NCI-H69 (cell line): ENCODE data around the gene PRKCB.
"Not testable (repeated sequence)": the region's sequence is repeated elsewhere in the genome, so short reads cannot be mapped to it uniquely, and the experiment has no call there.

Source experiments
- DNase-seq: peaks from one replicate; lab custom pipeline; 2025; lab: John Stamatoyannopoulos, UW

The PRKCB gene

GRCh38 chr16:24009098-24009497 lies 173.3 kb downstream of the PRKCB start:
- DNase-seq: no peak

DNA sequence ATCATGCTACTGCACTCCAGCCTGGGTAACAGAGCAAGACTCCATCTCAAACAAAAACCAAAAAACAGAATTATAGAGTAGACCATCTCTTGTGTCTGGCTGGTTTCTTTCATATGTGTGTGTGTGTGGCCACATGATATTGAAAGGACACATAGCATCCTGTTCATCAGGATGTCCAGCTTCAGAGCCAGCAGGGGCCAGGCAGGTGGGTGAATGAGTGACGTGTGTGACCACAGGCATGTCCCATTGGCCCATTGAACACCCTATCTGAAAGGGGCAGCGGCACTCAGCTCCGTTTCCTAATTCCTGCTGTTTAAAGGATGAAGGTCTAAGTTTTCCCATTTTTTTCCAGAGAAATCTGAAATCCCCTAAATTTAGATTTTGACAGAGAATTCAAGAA lies 174.2 kb downstream of the PRKCB start:
- DNase-seq: no peak

- peak; percentile 94 for DNase-seq
Measured at GRCh38 chr16:24010440-24011089, 174.8 kb downstream of the PRKCB start.

DNA sequence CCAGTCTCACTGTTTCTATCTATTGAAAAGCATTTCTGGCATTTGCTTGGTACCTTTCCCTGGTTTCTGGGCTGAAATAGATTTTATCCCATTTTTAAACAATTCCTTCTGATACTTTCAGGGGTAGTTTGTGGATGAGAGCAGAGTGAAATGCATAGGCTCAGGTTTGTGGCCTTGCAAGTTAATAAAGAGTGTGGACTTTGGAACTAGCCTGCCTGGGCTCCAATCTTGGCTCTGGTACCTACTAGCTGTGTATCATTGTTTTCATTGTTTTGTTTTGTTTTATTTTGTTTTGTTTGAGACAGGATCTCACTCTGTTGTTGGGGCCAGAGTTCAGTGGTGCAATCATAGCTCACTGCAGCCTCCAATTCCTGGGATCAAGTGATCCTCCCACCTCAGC lies 175.5 kb downstream of the PRKCB start:
- peak; percentile 19 for DNase-seq

- DNase-seq: peak; percentile 99
Measured at GRCh38 chr16:24013054-24013636, 177.4 kb downstream of the PRKCB start.

DNA sequence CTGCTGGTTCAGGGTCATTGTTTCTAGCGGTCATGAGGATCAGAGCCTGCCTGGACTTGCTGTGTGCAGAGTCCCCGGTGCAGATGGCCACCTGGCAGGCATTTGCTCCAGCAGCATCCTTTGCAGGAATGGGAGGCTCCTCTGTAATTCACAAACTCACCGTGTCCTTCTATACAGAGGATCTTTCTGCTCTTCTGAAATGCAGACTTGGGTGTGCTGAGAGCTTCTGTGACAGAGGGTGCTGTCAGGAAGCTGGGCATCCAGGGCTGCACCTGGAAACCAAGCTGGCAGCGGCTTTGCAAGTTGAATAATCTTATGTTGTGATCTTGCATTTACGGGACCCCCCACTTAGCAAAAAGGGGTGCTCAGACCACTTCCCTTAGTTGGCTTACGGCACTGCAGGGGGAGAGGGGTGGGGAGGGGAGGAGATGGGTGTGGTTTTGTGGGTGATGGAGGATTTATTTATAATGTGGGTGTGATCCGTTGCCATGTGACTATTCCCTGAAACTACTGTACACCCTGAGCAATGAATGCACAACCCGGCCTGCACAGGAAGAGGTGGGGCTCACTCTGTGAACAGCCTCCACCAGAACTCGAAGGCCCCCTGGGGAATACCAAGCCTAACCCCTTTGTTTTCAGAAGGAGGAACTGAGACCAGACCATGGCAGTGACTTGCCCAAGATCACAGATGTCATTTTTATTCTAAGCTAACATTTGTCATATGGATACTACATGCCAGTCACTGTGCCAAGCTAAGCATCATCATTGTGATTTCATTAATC lies 178.3 kb downstream of the PRKCB start:
- DNase-seq: peak; percentile 99

GRCh38 chr16:24014955-24015354 lies 179.2 kb downstream of the PRKCB start:
- peak; percentile 43 for DNase-seq

GRCh38 chr16:24015923-24016322 lies 180.1 kb downstream of the PRKCB start:
- peak; percentile 95 for DNase-seq

DNA sequence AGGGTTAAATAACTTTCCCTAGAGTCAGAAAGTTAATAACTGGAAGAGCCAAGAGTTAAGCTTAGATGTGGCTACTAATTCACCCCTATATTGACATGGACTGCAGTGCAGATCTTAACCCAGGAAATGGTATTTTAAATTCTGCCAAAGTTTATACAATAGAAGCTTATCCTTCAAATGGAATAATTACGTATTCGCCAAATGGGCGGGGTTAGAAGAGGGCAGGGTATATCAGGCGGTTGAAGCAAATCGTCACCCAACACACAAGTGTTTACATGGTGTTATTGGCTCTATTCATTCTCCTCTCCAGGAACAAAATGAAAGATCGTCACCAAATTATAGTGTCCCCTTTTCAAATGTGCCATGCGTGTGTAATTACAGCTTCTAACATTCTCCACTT lies 182.7 kb downstream of the PRKCB start:
- peak; percentile 97 for DNase-seq

GRCh38 chr16:24022797-24023196 lies 187.0 kb downstream of the PRKCB start:
- no peak for DNase-seq

- DNase-seq: peak; percentile 97
Measured at GRCh38 chr16:24023621-24024020, 187.8 kb downstream of the PRKCB start.

GRCh38 chr16:24024971-24025370 lies 189.2 kb downstream of the PRKCB start:
- peak; percentile 38 for DNase-seq

GRCh38 chr16:24027466-24027865 lies 191.7 kb downstream of the PRKCB start:
- no peak for DNase-seq

GRCh38 chr16:24029841-24030240 lies 194.1 kb downstream of the PRKCB start:
- DNase-seq: not testable (repeated sequence)

DNA sequence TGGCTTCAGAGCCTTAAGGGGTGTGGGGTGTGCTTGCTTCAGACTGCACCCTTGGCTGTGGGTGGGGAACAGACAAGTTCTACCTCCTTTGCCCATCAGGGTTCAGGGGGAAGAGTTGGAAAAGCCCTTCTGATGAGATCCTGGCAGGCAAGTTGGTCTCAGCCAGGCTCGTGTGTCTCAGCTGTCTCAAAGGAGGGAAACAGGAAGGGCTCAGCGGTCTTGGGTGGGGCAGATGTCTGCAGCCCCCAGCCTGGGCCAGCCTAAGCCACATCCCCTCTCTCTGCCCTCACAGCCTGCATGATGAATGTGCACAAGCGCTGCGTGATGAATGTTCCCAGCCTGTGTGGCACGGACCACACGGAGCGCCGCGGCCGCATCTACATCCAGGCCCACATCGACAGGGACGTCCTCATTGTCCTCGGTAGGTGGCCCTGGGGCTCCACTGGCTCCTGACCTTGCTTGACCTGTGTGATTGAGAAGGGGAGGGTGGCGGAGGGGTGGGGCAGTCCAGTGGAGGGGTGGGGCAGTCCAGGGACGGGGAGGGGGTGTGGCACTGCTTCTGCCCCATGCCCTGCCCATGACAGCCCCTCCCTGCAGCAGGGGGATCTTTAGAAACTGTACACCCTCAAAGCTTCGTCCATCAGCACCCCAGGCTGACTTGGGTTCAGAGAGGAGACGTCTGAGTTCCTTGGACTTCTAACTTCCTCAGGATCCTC lies 199.5 kb downstream of the PRKCB start:
- DNase-seq: no peak

- DNase-seq: no peak
Measured at GRCh38 chr16:24036038-24036543, 200.3 kb downstream of the PRKCB start.

DNA sequence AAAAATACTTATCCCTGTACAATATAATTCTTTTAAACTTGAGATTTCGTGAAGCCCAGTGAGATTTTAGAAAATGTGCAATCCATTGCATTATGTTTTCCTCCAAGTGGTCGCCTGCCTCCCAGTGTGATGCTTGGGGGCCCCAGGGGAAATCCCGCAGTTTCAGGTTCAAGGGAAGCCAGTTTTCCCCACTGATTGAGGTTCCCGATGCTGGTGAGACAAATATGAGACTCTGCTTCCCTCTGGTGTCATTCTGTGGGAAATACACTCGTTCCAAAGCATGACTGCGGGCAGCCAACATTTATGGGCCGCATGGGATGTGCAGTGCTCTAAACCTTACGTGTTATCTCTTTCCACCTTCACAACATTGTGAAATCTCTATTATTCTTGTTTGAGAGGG lies 200.8 kb downstream of the PRKCB start:
- DNase-seq: peak; percentile 81

DNA sequence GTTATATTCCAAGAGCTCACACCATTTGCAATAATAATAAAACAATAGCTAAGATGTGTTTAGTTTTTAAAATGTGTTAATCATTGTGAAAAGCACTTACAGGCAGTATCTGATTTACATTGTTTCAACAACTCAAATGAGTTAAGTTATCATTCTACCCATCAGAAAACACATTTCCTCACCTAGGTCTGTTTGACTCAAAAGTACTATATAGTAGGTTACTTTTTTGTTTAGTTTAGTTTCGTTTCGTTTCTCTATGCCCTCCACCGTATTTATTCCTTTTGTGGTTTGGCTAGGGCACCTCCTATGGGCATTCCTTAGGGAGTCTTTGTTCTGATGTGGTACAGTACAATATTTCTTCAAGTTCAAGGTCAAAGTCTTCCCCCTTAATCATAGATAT lies 201.6 kb downstream of the PRKCB start:
- DNase-seq: no peak

GRCh38 chr16:24041834-24042631 lies 206.2 kb downstream of the PRKCB start:
- DNase-seq: peak; percentile 79

DNA sequence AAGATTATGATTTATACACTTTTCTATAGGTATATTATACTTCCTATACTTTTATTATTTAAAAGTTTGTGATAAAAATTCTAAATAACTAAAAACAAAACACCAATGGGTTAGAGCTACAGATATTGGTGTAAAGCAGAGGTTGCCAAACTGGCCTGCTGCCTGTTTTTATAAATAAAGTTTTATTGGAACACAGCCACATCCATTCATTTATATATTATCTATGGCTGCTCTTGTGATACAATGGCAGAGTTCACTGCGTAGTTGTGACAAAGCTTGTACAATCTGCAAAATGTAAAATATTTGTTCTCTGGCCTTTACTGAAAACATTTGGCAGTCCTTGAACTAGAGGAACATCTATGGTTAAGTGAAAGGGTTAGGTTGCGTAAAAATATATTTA lies 208.7 kb downstream of the PRKCB start:
- DNase-seq: no peak

GRCh38 chr16:24045641-24046040 lies 209.9 kb downstream of the PRKCB start:
- DNase-seq: peak; percentile 64

DNA sequence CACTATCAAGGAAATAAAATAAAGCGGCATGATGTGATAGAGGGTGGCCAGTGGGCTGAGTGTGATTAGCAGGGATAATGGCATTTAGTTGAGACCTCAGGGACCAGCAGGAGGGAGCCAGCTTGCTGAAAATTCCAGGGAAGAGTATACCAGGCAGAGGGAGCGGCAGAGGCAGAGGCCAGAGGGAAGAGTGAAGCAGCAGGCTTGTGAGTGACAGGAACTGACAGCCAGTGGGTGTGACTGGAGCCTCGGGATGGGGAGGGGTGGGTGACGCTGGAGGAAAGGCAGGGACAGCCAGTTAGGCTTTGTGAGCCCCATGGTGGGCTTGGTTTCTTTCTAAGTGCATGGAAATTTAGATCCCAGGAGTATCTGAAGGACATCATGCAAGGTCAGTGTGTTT lies 210.7 kb downstream of the PRKCB start:
- no peak for DNase-seq
